ENCODE data around the gene TMEM255B.
A peak's percentile ranks its signal among the peaks of the same experiment; 100 is the strongest.

TMEM255B gene

GRCh38 chr13:113834496-113835200, 75.6 kb downstream of the TMEM255B start:
- in situ Hi-C loops (cut with MboI; ENCODE audit: low pct_unique_long_range_greater_than_20kb, low sequenced_read_pairs, unreplicated experiment), result no loop called here
- no peak for TF ChIP-seq CTCF (IDR thresholded peaks at IDR 0.05; ENCODE audit: extremely low read depth, insufficient read depth, missing control alignments)
- no peak for DNase-seq (ENCODE audit: low spot score)

DNA sequence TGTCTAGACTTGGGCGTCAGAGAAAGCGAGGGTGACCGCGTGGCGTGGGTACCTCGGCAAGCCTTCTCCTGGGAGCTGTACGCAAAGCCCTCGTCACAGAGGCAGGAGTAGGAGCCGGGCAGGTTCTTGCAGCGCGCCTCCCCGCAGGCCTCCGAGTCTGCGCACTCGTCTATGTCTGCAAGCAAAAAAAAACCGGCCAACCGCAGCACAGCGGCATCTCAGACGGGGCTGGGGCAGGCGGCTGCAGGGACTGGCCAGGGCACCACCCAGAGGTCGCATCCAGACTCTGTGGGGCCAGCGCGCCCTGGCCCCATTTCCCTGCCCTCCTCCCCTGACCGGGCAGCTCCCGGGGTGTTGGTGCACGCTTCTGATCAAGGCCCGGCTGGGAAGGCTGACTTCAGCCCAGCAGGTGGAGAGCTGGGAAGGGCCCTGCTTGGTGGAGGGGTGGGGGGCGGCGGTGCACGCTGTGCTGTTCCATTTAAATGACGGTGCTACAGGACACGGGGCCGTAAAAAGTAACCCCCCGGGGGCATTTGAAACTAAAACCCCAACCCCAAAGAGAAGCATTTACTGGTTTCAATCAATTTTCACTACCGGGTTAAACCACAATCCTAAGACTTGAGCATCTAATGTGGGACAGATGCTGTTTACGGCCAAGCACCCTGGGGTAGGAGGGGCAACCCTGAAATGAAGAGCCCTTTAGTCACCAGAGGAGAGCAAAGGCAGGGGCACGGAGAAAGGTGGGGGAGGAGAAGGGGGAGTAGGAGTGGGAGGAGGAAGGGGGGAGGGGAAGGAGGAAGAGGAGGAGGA, 76.6 kb downstream of the TMEM255B start:
- no peak for TF ChIP-seq CTCF (IDR thresholded peaks at IDR 0.05; ENCODE audit: extremely low read depth, insufficient read depth, missing control alignments)
- in situ Hi-C loops (cut with MboI; ENCODE audit: low pct_unique_long_range_greater_than_20kb, low sequenced_read_pairs, unreplicated experiment), result no loop called here
- DNase-seq (ENCODE audit: low spot score), result peak; percentile 47

DNA sequence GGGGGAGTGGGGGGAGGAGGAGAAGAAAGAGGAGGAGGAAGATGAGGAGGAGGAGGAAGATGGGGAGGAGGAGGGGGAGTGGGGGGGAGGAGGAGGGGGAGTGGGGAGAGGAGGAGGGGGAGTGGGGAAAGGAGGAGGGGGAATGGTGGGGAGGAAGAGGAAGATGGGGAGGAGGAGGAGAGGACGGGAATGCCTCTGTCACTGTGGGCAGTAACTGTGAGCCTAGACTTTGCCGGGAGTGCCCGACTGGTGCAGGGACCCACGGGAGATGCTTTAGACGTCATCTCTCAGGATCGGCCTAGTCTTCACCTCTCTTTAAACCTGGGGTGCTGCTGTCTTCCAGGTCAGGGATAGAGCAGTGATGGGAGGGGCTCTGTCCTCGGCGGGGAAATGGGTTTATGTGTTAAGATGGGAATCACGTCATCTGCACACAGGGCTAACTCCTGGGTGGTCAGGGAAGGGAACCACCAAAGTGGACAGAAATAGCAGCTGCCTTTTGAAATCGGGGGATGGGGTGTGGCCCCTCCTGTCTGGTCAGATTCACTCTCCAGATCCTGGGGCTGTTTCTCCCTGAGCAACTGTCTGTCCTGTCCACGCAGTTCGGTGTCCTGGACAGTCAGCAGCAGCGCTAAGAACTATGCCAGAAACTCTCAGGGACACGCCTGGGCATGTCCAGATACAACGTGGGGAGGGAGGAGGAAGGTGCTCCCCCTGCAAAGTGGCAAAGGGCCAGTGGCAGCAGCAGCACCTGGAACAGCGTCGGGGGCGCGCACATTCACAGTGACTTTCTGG, 77.9 kb downstream of the TMEM255B start:
- TF ChIP-seq CTCF (IDR thresholded peaks at IDR 0.05; ENCODE audit: extremely low read depth, insufficient read depth, missing control alignments), result no peak
- in situ Hi-C loops (cut with MboI; ENCODE audit: low pct_unique_long_range_greater_than_20kb, low sequenced_read_pairs, unreplicated experiment), result no loop called here
- DNase-seq (ENCODE audit: low spot score), result peak; percentile 46

DNA sequence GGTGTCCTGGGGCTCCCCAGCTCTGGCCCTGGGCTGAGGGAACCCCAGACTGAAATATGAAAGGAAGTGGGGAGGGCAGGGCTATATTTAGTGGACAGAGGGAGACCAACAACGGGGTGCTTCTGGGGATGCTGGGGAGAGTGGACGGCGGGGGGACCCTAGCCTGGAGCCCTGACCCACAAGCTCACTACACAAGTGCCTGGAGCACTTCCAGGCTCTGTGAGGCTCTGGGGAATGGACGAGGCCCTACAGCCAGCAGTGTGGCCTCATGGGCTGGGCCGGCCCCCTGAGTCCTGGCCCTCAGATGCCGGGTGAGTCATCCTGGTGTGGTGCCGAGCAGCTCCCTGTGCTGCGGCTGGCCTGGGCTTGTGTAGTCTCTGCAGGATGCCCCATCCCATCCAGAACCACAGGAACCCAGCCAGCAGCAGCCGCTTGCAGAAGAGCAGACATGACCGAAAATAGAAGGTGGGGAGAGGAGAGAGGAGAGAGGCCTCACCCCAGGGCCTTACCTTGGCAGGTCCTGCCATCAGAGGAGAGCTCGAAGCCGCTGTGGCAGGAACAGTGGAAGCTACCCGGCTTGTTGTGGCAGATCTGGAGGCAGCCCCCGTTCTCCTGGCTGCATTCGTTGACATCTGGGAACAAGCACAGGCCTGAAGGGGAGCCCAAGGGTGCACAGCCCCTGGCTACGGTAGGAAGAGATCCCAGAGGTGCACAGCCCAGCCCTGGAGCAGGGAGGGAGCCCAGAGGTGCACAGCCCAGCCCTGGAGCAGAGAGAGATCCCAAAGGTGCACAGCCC, 78.7 kb downstream of the TMEM255B start:
- in situ Hi-C loops (cut with MboI; ENCODE audit: low pct_unique_long_range_greater_than_20kb, low sequenced_read_pairs, unreplicated experiment), result no loop called here
- peak; percentile 40 for DNase-seq (ENCODE audit: low spot score)
- no peak for TF ChIP-seq CTCF (IDR thresholded peaks at IDR 0.05; ENCODE audit: extremely low read depth, insufficient read depth, missing control alignments)

- TF ChIP-seq CTCF (IDR thresholded peaks at IDR 0.05; ENCODE audit: extremely low read depth, insufficient read depth, missing control alignments), result no peak
- in situ Hi-C loops (cut with MboI; ENCODE audit: low pct_unique_long_range_greater_than_20kb, low sequenced_read_pairs, unreplicated experiment), result no loop called here
- no peak for DNase-seq (ENCODE audit: low spot score)
Measured at GRCh38 chr13:113838711-113839201, 79.7 kb downstream of the TMEM255B start.

All from GM13977 (cell line).